Cardiac muscle cell (in vitro differentiated cells and primary cell): Measurements from ENCODE around the gene TSPAN31. TPM values are rescaled to one million over a fixed set of nuclear protein-coding genes. Genes with fewer than 3 reads are reported as not detected.

Experiments used
- DNase-seq, 2 donors: peaks; one replicate each; pipeline versions ENCODE4 v3.0.0 to v3.0.0-alpha.2; 2010 to 2017; ENCODE audit warnings: low read depth in 1 of 2, low spot score in 1 of 2
- H3K27ac ChIP-seq: fragments of 200-600 bp; sonication (generic); 2 replicates; pipeline ENCODE4 v1.5.1; 2016
- H3K27me3 ChIP-seq: fragments of 200-600 bp; sonication (generic); 2 replicates; pipeline ENCODE4 v1.6.0; 2016; ENCODE audit warnings: control low read depth
- H3K36me3 ChIP-seq: fragments of 200-600 bp; sonication (generic); 2 replicates; pipeline ENCODE4 v1.5.1; 2016; ENCODE audit warnings: control low read depth
- H3K4me1 ChIP-seq: fragments of 200-600 bp; sonication (generic); 2 replicates; pipeline ENCODE4 v1.8.1; 2017; ENCODE audit warnings: low read depth, mild to moderate bottlenecking, mixed run types
- H3K4me3 ChIP-seq: fragments of 200-600 bp; sonication (generic); 2 replicates; pipeline ENCODE4 v1.5.1; 2016; ENCODE audit warnings: mild to moderate bottlenecking
- H3K9me3 ChIP-seq: fragments of 200-600 bp; sonication (generic); 2 replicates; pipeline ENCODE4 v1.5.1; 2017; ENCODE audit warnings: low read depth, mild to moderate bottlenecking, control low read depth
- CTCF ChIP-seq: IDR thresholded peaks from 2 replicates; pipeline ENCODE4 v1.5.1; 2012; ENCODE audit warnings: low read depth, mild to moderate bottlenecking, low read length
- polyA plus RNA-seq: library from polyadenylated mRNA; unstranded; fragments of >200 nt; fragmentation: Nextera tagmentation; extraction: Ambion mirVana; gene quantifications from 2 replicates; pipeline ENCODE4 v1.2.1, GENCODE V29; 2016
- total RNA-seq: library from RNA; depleted of rRNA; stranded (reverse); fragments of >200 nt; gene quantifications from 2 replicates; pipeline ENCODE4 v1.2.3, GENCODE V29; 2016

TSPAN31 gene
- total and polyA plus RNA-seq, 2 experiments from 2014 or later, result 65.9 to 66.3 TPM

- H3K36me3 ChIP-seq, result peaks cover 7% of the 10 kb centered on the region
- peaks cover 12% of the 10 kb centered on the region for H3K4me1 ChIP-seq
- TF ChIP-seq CTCF, result peak; percentile 79
- no peaks in the 10 kb centered on the region for H3K9me3 ChIP-seq
- peak overlapping the region; percentile 83 for H3K4me3 ChIP-seq
- H3K27me3 ChIP-seq, result peaks cover 26% of the 10 kb centered on the region
- DNase-seq, result peak; percentile 47 to 73
- no peak overlapping the region for H3K27ac ChIP-seq
These were observed 11.8 kb downstream of the TSPAN31 start for GRCh38 chr12:57756406-57757341.

DNA sequence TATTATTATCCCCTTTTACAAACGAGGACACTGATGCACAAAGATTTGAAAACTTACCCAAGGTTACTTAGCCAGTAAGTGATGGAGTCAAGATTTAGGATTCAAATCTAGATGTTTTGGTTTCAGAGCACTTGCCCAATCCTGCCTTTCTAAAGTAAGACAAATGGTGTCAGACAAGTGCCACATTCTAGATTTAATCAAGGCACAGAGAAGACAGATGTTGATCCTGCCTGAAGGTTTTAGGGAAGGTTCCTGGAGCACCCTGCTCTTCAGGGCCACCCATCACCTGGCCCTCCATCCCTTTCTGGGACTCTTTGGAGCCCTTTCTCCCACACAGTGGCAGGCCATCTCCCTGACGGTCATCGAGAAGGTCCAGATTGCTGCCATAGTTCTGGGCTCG, 12.9 kb downstream of the TSPAN31 start:
- H3K27ac ChIP-seq, result no peak overlapping the region
- DNase-seq, result no peak
- peaks cover 7% of the 10 kb centered on the region for H3K36me3 ChIP-seq
- H3K9me3 ChIP-seq, result no peaks in the 10 kb centered on the region
- H3K27me3 ChIP-seq, result peaks cover 37% of the 10 kb centered on the region
- no peak overlapping the region for H3K4me3 ChIP-seq
- peaks cover 10% of the 10 kb centered on the region for H3K4me1 ChIP-seq
- TF ChIP-seq CTCF, result no peak

- Histone ChIP-seq H3K4me1 (peaks cover 8% of the 10 kb centered on the region), H3K9me3 (no peaks in the 10 kb centered on the region), H3K27me3 (peaks cover 46% of the 10 kb centered on the region), H3K36me3 (peaks cover 7% of the 10 kb centered on the region), H3K4me3 (no peak overlapping the region), H3K27ac (no peak overlapping the region)
- DNase-seq, result no peak
- no peak for TF ChIP-seq CTCF
These were observed 13.9 kb downstream of the TSPAN31 start for GRCh38 chr12:57758552-57759359.

DNA sequence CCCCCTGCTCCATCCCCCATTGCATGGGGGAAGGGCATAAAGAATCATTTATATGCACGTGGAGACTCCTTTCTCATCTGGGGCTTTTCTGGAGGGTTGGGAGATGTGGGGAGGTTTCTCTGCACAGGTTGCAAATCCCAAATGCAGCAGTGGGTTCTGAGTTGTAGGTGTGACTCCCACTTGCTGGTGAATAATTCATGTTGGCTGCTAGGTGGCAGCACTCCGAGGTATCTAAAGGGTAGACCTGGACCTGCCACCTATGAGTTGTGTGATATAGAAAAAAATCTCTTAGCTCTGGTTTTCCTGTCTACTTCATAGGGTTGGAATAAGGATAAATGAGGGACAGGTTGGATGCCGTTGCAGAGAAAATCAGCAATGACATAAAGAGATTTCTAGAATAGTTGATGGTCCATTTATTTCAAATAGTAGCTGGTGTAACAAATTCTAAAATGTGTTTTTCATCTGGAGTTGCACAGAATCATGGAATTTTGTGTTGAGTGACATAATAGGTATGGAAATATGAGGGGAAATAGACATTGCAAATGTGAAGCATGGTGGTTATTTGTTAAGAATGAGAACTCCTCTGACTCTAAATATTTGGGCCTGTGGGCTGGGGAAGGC, 14.6 kb downstream of the TSPAN31 start:
- H3K4me3 ChIP-seq, result no peak overlapping the region
- peak in 1 of 2 donors; percentile 42 for DNase-seq
- no peaks in the 10 kb centered on the region for H3K9me3 ChIP-seq
- H3K27ac ChIP-seq, result no peak overlapping the region
- peaks cover 8% of the 10 kb centered on the region for H3K4me1 ChIP-seq
- peaks cover 7% of the 10 kb centered on the region for H3K36me3 ChIP-seq
- TF ChIP-seq CTCF, result peak; percentile 48
- peaks cover 54% of the 10 kb centered on the region for H3K27me3 ChIP-seq

DNA sequence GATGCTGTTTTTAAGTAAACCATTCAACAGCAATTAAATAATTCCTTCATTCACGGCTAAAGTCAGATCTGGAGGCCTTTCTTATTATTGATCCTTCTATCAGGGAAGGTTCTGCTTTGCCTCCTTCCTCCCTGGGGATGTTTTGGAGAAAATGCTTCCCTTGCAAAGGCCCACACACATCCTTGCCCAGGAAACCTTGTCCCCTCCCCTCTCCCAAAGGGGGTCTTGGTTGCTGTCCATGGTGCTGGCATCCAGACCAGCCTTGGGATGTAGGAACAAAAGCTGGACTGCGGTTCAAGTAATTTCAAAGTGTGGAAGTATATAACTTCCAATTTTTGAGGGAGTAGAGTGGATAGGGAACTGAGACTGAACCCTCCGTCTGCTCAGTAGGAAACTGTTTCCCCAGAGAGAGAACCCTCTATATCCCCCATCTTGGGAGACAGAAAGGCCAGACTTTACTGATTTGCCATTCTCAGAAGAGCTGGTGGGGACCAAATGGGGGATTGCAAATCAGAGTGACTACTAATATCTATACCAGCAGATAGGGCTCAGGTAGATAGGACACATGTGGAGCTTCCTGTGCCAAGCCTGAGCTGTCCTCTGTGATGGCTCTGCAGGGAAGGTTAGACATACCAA, 15.6 kb downstream of the TSPAN31 start:
- Histone ChIP-seq H3K4me1 (peaks cover 8% of the 10 kb centered on the region), H3K9me3 (no peaks in the 10 kb centered on the region), H3K27me3 (peaks cover 64% of the 10 kb centered on the region), H3K36me3 (peaks cover 7% of the 10 kb centered on the region), H3K27ac (no peak overlapping the region), H3K4me3 (no peak overlapping the region)
- peak in 1 of 2 donors; percentile 78 for DNase-seq
- no peak for TF ChIP-seq CTCF
